SKM-1 (cell line): ENCODE results near the gene SSH2.
"Not testable (repeated sequence)": the region's sequence is repeated elsewhere in the genome, so short reads cannot be mapped to it uniquely, and the experiment has no call there.

ENCODE experiments used
- DNase-seq: peaks from one replicate; lab custom pipeline; 2025; ENCODE audit not compliant: unreplicated experiment; lab: John Stamatoyannopoulos, UW

SSH2 gene

GRCh38 chr17:29881256-29881655 is 48.8 kb downstream of the SSH2 start:
- DNase-seq, result no peak

DNA sequence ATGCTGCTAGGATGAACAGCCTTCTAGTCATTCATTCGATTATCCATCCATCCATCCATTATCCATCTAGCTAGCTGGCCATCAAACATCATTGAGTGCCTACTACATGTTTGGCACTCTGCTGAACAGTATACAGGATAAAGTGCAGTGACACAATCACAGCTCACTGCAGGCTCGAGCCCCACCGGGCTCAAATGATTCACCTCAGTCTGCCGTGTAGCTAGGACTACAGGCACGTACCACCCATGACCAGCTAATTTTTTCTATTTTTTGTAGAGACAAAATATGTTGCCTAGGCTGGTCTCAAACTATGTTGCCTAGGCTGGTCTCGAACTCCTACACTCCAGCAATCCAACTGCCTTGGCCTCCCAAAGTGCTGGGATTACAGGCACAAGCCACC is 50.0 kb downstream of the SSH2 start:
- no peak for DNase-seq

GRCh38 chr17:29874931-29875596 is 55.0 kb downstream of the SSH2 start:
- no peak for DNase-seq

DNA sequence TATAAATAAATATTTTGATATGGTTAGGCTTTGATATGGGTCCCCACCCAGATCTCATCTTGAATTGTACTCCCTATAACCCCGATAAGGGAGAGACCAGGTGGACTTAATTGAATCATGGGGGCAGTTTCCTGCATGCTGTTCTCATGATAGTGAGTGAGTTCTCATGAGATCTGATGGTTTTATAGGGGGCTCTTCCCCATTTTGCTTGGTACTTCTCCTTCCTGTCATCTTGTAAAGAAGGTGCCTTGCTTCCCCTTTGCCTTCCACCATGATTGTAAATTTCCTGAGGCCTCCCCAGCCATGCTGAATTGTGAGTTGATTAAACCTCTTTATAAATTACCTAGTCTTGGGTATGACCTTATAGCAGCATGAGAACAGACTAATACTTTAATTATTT is 55.7 kb downstream of the SSH2 start:
- DNase-seq, result not testable (repeated sequence)

DNA sequence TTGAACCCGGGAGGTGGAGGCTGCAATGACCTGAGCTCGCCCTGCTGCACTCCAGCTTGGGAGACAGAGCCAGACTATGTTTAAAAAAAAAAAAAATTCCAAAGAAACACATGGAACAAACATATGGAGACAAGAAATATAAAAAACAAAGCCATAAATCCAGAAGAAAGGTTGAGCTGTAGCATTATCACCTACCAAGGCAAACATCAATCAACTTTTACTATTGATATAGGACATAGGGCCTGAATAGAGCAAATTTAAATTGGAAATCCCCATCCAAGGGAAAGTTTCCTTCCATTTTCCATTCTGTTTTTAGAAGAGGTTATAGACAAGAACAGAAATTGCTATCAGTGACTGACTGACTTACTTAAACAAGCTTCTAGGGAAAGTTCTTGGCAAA is 56.6 kb downstream of the SSH2 start:
- no peak for DNase-seq

DNA sequence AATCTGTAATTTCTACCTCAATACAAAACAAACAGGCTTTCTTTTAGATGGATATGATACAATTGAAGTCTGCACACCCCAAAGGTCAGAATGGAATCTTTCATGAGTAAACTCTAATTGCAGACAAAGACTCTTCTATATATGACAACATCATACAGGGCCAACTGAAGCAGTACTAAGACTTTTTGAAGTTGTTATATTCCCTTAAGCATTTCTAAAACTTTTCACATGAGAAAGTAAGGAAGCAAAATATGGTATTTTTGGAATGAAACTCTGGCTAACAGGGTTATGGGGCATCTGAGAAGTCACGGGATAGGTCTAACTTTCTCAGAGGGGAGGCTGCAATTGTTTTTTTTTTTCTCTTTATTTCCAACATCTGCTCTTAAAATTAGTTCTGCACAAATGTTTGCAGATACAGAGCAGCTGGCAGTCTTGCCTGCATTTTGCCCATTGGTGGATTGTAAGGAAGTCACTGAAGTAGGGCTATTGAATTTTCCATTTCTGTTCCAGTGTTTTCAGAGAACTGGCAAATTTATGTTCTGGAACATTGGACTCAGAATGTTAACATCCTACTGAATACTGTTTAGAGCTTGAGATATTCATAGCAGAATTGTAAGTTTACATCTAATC is 59.1 kb downstream of the SSH2 start:
- DNase-seq, result no peak

DNA sequence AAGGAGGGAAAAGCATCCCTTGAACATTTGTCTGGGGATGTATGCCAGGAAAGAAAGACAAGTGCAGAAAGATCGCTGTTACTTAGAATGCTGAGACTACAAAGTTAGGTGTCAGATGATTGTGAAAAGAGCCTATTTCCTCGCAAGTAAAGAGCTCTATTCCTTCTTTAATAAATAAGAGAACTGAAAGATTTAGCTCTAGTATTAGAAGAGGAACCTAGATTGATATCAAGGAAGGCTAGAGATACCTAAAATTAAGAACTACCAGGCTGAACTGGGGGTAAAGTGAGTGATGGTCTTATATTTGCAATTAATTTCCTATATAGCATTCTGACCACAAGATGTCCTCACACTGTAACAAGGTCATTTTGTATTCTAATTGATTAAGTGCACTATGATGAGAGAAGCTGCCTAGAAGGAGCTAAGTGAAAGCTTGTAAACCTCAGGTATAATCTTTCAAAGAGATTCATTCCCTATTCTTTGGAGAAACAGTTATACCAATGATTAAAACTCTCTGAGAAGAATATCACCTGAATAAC is 62.3 kb downstream of the SSH2 start:
- DNase-seq, result no peak

- DNase-seq, result no peak
Observed at GRCh38 chr17:29866746-29867404, 63.2 kb downstream of the SSH2 start.

DNA sequence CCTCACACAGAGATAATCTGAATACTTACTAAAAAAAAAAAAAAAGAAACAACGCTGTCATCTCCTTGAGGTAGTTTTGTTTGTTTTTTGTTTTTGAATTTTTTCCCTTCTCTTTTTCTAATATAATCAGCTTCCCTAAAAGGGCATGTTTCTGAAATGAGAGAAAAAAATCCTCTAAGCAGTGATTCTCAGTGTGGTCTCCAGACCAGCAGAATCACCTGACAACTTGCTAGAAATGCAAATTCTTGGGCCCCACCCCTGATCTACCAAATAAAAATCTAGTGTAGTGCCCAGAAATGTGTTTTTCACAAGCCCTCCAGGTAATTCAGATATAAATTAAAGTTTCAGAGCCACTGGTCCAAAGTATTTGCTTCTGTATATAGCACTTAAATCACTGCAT is 65.4 kb downstream of the SSH2 start:
- DNase-seq, result no peak

DNA sequence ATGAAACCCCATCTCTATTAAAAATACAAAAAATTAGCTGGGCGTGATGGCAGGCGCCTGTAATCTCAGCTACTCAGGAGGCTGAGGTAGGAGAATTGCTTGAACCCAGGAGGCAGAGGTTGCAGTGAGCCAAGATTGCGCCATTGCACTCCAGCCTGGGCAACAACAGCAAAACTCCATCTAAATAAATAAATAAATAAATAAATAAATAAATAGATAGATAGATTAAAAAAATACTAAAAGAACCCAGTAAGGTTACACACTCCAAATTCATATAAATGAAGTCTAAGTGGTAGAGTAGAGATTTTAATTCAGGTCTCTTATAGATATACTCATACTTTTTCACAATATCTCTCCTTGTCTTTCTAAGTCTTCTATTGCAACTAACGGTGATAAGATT is 65.9 kb downstream of the SSH2 start:
- DNase-seq, result not testable (repeated sequence)

DNA sequence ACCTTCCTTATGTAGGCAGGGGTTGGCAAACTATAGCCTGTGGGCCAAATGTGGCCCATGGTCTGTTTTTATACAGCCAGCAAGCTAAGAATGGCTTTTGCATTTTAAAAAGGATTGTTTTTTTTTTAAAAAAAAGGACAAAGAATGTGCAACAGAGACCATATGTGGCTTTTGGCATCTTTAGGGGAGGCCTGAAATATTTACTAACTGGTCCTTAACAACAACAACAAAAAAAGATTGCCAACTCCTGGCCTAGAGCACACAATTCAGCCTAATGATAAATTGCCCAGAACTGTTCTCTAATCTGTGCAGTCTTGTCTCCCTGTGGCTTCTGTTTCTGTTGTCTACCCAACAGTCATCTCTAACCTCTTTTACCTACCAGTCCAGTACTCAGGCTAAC is 67.1 kb downstream of the SSH2 start:
- no peak for DNase-seq

GRCh38 chr17:29862127-29862526 is 67.9 kb downstream of the SSH2 start:
- DNase-seq, result no peak

- DNase-seq, result not testable (repeated sequence)
Observed at GRCh38 chr17:29859445-29859844, 70.6 kb downstream of the SSH2 start.

GRCh38 chr17:29857823-29858222 is 72.2 kb downstream of the SSH2 start:
- no peak for DNase-seq

DNA sequence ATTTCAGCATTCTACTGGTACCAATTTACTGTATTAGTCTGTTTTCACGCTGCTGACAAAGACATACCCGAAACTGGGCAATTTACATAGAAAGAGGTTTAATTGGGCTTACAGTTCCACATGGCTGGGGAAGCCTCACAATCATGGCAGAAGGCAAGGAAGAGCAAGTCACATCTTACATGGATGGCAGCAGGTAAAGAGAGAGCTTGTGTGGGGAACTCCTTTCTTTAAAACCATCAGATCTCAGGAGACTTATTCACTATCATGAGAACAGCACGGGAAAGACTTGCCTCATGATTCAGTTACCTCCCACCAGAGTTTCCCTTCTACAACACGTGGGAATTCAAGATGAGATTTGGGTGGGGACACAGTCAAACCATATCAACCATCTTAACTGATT is 72.9 kb downstream of the SSH2 start:
- not testable (repeated sequence) for DNase-seq

DNA sequence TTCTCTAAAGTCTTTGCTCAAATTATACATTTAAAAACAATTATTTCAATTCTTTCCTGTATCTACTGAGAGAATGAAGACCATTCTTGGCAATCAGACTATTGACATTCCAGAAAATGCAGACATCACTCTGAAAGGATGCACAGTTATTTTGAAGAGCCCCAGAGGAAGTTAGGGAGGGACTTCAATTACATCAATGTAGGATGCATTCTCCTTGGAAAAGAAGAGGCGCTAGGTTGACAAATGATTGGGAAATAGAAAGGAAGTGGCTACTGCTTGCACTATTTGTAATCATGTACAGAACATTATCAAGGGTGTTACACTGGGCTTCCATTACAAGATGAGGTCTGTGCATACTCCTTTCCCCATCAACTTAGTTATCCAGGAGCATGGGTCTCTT is 74.3 kb downstream of the SSH2 start:
- DNase-seq, result no peak

- no peak for DNase-seq
Observed at GRCh38 chr17:29848737-29849136, 81.3 kb downstream of the SSH2 start.

- DNase-seq, result no peak
Observed at GRCh38 chr17:29847527-29848400, 82.3 kb downstream of the SSH2 start.

GRCh38 chr17:29847118-29847517 is 82.9 kb downstream of the SSH2 start:
- DNase-seq, result no peak

DNA sequence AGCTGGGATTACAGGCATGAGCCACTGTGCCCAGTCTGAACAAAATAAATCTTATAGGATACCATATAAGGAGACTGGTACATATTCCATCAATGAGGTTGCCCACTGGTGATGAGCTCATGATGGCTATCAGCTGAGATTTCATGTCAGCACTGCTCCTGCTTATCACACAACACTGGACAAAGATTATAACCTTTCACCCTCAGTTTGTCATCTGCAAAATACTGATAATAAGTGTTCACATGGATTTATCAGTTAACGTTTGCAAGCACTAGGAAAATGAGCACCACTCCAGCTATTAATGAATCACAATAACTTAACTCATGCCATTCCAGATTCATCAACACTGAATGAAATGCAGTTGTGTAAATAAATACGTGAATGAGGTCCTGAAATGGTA is 83.7 kb downstream of the SSH2 start:
- DNase-seq, result no peak

DNA sequence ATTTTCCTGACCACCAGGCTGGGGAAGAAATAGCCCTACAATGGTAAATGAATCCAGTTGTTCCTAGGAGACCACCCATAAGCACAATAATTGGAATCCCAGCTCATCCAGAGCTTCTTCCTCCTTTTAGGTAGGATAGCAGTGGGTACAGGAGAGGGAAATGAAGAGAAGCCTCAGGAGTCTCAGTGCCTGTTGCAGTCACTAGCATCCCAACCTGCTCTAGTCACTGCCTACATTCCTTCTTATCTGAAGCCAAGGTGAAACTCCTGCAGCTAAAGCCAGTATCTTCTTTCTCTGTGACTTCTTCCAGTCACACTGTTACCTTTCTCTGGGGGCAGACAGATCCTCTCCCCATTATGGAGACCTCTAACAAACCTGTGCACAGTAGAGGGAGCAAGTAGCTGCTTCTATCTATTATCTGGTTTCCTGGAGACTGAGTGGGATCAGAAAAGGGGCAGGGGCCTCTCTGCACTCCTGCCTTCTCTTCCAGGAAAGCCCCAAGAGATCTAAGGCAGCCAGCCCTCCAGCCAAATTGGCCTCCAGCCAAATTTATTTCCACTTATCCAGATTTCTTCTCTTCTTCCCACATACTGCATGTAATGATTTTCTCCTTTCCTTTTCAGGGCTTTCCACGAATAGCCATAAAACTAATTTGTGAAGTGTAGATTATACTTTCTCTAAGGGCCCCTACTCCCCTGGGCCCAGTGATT is 85.5 kb downstream of the SSH2 start:
- DNase-seq, result no peak
